GM12892 (cell line): ENCODE results near the gene C2orf68.

Experiments used
- POLR2A ChIP-seq: IDR thresholded peaks from 2 replicates; pipeline ENCODE4 v1.6.1; 2011; ENCODE audit warnings: low read depth, low read length, control low read depth
- POLR2AphosphoS5 ChIP-seq: IDR thresholded peaks from 2 replicates; pipeline ENCODE4 v1.6.1; 2011; ENCODE audit warnings: low read depth, low read length, control low read depth
- TAF1 ChIP-seq: IDR thresholded peaks from 2 replicates; pipeline ENCODE4 v1.6.1; 2011; ENCODE audit warnings: low read depth, mild to moderate bottlenecking, control low read depth, low read length, borderline replicate concordance

DNA sequence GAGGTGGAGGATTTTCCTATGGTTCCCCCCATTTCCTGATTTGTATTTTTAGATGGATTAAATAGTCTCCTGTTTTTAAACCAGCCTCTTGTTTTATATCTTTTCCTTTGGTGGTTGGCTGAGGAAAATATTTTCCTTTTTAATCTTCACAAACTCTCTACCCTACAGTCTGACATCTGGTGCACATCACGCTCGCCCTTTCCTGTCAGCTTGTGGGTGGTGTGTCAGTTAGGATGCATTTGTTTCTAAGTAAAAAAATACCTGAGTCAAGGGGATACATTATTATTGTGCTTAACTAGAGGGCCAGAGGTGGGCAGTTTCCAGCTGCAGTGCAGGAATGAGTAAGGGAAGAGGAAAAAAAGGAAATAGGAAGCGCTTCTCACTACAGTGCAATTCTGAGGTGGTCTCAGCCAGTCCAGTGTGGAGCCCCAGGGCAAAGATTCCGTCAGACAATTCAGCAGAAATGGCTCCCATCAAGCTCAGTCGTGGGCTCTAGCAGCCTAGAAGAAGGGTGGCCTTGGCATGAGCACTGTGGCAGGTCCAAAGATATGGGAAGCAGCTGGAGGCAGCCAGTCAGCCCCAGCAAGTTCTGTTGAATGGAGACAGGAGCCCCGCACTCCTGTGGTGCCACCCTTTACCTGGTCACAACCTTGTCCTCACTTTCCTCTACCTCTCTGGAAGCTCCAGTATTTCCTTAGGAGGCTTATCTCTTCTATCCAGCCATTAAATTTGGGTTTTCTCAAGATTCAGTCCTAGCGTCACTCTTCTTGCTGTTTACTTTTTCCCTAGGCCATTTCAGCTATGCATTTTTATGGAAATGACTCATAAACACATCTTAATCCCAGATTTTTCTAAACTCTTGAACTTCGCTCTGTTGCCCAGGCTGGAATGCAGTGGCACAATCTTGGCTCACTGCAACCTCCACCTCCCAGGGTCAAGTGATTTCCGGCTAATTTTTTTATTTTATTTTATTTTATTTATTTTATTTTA lies 37.6 kb upstream of the C2orf68 start:
- TF ChIP-seq POLR2AphosphoS5 (no peak), TAF1 (no peak), POLR2A (no peak)
